ENCODE results near the gene PFDN1. TPM values are rescaled to one million over a fixed set of nuclear protein-coding genes. Genes with fewer than 3 reads are reported as not detected.
A peak's percentile ranks its signal among the peaks of the same experiment; 100 is the strongest.

PFDN1 gene
- total RNA-seq, 1 donor from 2014 or later = 135 TPM

DNA sequence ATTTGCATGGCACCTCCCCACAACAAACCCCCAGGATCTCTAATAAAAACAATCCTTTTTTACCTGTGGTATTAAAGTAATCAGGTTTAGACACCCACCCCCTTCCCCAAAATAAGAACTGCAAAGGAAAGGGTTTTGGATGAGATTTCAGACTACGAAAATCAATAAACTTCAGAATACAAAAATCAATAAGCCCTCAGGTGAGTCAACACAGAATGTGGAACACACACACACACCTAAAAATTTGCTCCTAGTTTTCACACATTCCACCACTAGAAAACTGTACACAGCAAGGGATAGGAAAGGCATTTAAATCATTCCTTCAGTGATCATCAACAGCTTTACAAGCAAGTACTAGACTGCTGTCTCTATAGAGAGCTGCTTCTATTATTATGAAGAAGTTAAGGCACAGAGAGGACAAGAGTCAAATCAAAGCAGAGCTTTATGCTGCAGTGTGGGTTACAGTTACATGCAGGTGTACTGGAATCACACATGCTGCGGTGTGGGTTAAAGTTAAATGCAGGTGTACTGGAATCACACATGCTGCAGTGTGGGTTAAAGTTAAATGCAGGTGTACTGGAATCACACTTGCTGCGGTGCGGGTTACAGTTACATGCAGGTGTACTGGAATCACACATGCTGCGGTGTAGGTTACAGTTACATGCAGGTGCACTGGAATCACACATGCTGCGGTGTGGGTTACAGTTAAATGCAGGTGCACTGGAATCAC, 36.3 kb downstream of the PFDN1 start:
- intact Hi-C loops (cut with DNase I) = no loop called here
- Histone ChIP-seq H3K4me1 (peaks cover 0 to 4% of the 10 kb centered on the region in 2 donors), H3K27me3 (no peaks in the 10 kb centered on the region), H3K36me3 (no peaks in the 10 kb centered on the region), H3K9me3 (no peaks in the 10 kb centered on the region), H3K27ac (no peak overlapping the region), H3K4me3 (no peak overlapping the region)
- DNase-seq (ENCODE audit: low spot score in 2 of 2) = no peak
- TF ChIP-seq, protein P1, sequence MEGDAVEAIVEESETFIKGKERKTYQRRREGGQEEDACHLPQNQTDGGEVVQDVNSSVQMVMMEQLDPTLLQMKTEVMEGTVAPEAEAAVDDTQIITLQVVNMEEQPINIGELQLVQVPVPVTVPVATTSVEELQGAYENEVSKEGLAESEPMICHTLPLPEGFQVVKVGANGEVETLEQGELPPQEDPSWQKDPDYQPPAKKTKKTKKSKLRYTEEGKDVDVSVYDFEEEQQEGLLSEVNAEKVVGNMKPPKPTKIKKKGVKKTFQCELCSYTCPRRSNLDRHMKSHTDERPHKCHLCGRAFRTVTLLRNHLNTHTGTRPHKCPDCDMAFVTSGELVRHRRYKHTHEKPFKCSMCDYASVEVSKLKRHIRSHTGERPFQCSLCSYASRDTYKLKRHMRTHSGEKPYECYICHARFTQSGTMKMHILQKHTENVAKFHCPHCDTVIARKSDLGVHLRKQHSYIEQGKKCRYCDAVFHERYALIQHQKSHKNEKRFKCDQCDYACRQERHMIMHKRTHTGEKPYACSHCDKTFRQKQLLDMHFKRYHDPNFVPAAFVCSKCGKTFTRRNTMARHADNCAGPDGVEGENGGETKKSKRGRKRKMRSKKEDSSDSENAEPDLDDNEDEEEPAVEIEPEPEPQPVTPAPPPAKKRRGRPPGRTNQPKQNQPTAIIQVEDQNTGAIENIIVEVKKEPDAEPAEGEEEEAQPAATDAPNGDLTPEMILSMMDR (IDR thresholded peaks at IDR 0.05) = no peak

DNA sequence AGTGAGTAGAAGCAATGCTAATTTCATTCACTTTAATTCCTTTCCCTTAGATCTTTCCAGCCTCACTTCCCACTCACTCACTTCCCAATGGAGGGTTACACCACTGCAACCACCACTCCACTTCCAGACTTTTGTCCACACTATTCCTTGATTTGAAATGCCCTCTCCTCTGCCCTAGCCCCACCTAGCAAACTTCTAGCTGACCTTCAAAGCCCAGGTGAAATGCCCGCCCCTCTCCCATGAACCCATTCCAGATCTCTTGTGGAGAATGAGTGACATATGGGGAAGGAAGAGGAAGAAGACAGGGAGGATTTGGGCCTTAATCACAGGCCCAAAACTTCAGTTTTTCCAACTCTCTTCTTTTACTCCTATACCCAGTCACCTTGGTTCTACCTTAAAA, 37.1 kb downstream of the PFDN1 start:
- no peaks in the 10 kb centered on the region for H3K36me3 ChIP-seq
- no peaks in the 10 kb centered on the region for H3K9me3 ChIP-seq
- H3K4me3 ChIP-seq = no peak overlapping the region
- intact Hi-C loops (cut with DNase I) = no loop called here
- H3K27me3 ChIP-seq = no peaks in the 10 kb centered on the region
- H3K27ac ChIP-seq = no peak overlapping the region
- TF ChIP-seq, protein P1 (IDR thresholded peaks at IDR 0.05) = no peak
- no peak for DNase-seq (ENCODE audit: low spot score in 2 of 2)
- peaks cover 0 to 5% of the 10 kb centered on the region in 2 donors for H3K4me1 ChIP-seq

DNA sequence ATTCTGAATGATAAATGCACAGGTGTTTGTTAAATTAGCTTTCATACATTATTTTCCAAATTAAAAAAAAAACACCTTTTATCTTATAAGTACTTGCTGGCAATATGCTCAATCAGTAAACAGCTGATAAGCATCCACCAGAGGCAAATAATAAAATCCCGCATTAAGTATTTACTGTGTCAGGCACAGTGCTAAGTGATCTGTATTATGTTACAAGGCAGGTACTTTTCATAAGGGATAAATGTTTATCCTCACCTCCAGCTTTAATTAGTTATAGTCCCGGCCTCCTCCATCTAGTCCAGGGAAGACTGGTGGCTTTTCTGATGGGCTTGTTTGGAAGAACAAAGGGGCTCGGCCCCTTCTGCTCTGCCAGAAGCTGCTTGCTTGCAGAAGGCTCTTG, 40.1 kb downstream of the PFDN1 start:
- Histone ChIP-seq H3K4me3 (no peak overlapping the region), H3K27me3 (no peaks in the 10 kb centered on the region), H3K36me3 (no peaks in the 10 kb centered on the region), H3K4me1 (peaks cover 0 to 5% of the 10 kb centered on the region in 2 donors), H3K9me3 (no peaks in the 10 kb centered on the region), H3K27ac (no peak overlapping the region)
- DNase-seq (ENCODE audit: low spot score in 2 of 2) = no peak
- intact Hi-C loops (cut with DNase I) = loop anchor here (5.0 kb wide), 1 partner anchor 84 kb away; the partner anchor contains the start of gene HBEGF
- TF ChIP-seq, protein P1 (IDR thresholded peaks at IDR 0.05) = no peak

DNA sequence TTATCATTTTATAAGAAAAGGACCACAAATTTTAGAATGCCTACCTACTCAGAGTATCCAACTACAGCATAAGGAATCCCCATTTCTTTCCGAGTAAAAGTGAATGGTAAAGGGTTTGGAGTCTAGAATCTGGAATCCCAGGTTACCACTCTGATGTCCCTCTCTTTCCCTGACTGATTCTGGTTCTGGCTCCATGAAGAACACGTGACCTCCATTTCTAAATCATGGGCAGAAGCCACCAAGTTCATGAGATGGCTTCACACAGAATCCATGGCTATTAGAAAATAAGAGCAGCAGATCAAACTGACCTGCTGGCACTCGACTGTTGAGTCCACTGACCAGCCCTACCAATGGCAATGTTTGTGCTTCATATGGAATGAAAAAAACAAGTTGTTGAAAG, 40.7 kb downstream of the PFDN1 start:
- Histone ChIP-seq H3K27me3 (no peaks in the 10 kb centered on the region), H3K4me3 (no peak overlapping the region), H3K27ac (peak overlapping the region; percentile 53 to 63), H3K4me1 (peaks cover 0 to 5% of the 10 kb centered on the region in 2 donors), H3K9me3 (no peaks in the 10 kb centered on the region), H3K36me3 (no peaks in the 10 kb centered on the region)
- intact Hi-C loops (cut with DNase I) = loop anchor here (5.0 kb wide), 1 partner anchor 85 kb away; the partner anchor contains the start of gene HBEGF
- DNase-seq (ENCODE audit: low spot score in 2 of 2) = no peak
- TF ChIP-seq, protein P1 (IDR thresholded peaks at IDR 0.05) = no peak

DNA sequence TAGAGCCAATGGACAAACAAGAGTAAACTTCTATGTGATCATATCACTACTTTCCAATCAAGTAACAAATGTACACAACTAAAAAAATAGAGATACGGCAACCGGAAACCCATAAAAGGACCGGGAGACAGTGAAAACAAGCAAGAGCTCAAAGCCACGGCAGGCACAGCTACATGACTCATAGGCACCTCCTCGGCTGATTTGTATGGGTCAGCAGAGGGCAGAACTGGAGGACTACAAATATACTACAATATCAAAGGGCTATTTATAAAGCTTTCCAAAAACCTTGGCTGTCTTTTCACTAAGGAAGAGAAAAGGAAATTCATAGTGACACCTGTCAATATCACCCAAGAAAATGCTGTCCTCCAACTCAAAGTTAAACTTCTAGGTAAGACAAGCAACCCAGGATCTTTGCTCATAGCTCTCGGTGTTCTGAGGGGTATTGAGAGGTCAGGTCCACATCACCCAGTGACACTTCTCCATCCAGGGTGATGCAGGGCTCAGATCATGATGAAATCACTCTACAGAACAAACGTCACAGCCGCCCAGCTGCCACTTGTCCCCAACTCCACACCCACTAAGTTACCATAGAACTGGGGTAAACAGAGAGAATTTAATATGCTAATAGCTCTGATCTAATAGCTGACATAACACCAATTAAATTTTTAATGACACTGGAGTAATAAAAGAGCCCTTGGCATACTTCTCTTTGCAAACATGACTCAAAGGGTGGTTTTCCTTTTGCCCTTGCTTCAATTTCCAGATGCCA, 41.3 kb downstream of the PFDN1 start:
- no peak overlapping the region for H3K4me3 ChIP-seq
- intact Hi-C loops (cut with DNase I) = loop anchor here (2.0 to 5.0 kb wide), 3 partner anchors 17 to 86 kb away; partner anchors contain the start of genes HBEGF and PFDN1
- no peaks in the 10 kb centered on the region for H3K9me3 ChIP-seq
- H3K27ac ChIP-seq = peak overlapping the region; percentile 53 to 63
- H3K4me1 ChIP-seq = peaks cover 0 to 5% of the 10 kb centered on the region in 2 donors
- DNase-seq (ENCODE audit: low spot score in 2 of 2) = peak; percentile 57 to 90
- no peaks in the 10 kb centered on the region for H3K27me3 ChIP-seq
- H3K36me3 ChIP-seq = no peaks in the 10 kb centered on the region
- TF ChIP-seq, protein P1 (IDR thresholded peaks at IDR 0.05) = peak in 1 of 3 experiments; percentile 13
